A673 (cell line): ENCODE data around the gene VWA2.

Experiments used
- CTCF ChIP-seq: fragments of 300-800, 200-600 bp; sonication (generic); conservative IDR thresholded peaks from 2 replicates; pipeline ENCODE4 v1.5.1; 2017; ENCODE audit warnings: low read depth, mild to moderate bottlenecking, antibody characterized with exemption, low read length, moderate library complexity, mixed read lengths
- EZH2 ChIP-seq: fragments of 200-600 bp; sonication (generic); IDR thresholded peaks from 2 replicates; pipeline ENCODE4 v1.6.1; 2017; ENCODE audit warnings: borderline replicate concordance, low read depth, mild to moderate bottlenecking, mixed read lengths, antibody characterized with exemption, low read length; ENCODE audit not compliant: poor library complexity, severe bottlenecking

DNA sequence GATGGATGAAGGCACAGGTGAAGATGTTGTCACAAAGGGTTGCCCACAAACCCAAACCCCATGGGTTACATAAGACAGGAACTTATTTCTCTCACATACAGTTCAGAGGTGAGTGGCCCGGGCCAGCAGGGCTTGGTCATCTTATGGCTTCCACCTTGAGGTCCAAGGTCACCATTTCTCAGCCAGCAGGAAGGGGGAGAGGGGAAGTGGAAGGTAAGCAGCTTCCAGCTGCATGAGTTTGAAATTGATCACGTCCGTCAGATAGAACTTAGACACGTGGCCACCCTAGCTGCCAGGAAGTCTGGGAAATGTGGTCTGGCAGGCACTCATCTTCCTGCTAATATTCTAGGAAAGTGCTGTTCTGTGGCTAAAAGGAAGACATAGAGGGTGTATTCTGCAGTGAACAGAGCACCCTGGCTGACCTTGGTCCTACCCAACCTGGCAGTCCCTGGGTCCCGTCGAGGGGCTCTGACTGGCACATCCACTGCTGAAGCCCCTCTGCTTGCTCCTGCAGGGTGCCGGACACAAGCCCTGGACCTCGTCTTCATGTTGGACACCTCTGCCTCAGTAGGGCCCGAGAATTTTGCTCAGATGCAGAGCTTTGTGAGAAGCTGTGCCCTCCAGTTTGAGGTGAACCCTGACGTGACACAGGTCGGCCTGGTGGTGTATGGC is 49.5 kb downstream of the VWA2 start:
- TF ChIP-seq EZH2 (no peak), CTCF (no peak)
